ENCODE data around the gene TAP2. TPM values are rescaled to one million over a fixed set of nuclear protein-coding genes. Genes with fewer than 3 reads are reported as not detected.

The TAP2 gene
- total and polyA plus RNA-seq, 2 experiments from 2014 or later: 2.1 to 2.6 TPM

DNA sequence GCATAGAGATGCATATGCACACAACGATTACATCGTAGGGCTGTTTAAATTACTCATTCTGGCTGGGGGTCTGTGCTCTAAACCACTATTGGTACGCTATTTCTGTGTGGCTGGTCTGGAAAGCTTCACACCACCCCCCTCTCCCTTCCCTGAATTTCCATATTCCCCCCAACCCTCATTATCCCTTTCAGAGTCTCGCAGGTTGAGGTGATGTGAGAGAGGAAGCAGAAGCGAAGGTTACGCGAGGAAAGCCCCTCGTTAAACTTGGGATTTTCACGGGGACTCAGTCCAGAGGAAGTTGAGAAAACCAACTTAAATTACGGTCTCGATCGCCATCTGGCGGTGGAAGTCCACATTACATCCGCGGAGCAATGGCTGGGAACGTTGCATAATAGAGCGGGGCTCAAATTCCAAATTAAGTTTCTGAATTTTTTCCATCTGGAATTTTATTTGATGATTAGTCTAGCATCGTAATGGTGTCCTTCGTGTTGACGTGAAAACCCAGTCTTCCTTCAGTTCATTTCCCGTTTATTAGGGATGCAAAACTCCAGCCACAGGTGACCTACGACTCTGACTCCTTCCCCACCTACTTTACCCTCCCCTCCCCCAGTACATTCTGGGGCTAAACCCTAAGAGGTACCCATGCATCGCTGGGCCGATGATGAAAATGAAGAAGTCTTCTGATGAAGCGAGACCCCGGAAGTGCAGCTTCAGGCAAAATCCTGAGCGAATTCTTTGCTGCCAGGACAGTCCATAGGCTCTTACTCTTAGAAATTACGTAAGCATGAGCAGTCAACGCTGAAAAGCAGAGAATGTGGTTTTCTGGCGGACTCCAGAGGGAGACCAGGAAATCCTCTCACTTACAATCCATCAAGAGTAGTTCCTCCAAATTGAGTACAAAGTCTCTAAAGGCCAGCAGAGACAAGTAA, 41.4 kb downstream of the TAP2 start:
- Histone ChIP-seq H3K9me3 (ENCODE audit: low read depth) (no peaks in the 10 kb centered on the region), H3K4me3 (no peak overlapping the region), H3K27ac (no peak overlapping the region), H3K27me3 (peaks cover 13% of the 10 kb centered on the region), H3K4me1 (ENCODE audit: low read depth) (no peaks in the 10 kb centered on the region), H3K36me3 (no peaks in the 10 kb centered on the region)
- TF ChIP-seq, protein P1, sequence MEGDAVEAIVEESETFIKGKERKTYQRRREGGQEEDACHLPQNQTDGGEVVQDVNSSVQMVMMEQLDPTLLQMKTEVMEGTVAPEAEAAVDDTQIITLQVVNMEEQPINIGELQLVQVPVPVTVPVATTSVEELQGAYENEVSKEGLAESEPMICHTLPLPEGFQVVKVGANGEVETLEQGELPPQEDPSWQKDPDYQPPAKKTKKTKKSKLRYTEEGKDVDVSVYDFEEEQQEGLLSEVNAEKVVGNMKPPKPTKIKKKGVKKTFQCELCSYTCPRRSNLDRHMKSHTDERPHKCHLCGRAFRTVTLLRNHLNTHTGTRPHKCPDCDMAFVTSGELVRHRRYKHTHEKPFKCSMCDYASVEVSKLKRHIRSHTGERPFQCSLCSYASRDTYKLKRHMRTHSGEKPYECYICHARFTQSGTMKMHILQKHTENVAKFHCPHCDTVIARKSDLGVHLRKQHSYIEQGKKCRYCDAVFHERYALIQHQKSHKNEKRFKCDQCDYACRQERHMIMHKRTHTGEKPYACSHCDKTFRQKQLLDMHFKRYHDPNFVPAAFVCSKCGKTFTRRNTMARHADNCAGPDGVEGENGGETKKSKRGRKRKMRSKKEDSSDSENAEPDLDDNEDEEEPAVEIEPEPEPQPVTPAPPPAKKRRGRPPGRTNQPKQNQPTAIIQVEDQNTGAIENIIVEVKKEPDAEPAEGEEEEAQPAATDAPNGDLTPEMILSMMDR (IDR thresholded peaks at IDR 0.05; ENCODE audit: low read depth, low read length): peak; percentile 71
- DNase-seq (ENCODE audit: low read depth in 1 of 2, low spot score in 1 of 2): peak; percentile 75 to 77

DNA sequence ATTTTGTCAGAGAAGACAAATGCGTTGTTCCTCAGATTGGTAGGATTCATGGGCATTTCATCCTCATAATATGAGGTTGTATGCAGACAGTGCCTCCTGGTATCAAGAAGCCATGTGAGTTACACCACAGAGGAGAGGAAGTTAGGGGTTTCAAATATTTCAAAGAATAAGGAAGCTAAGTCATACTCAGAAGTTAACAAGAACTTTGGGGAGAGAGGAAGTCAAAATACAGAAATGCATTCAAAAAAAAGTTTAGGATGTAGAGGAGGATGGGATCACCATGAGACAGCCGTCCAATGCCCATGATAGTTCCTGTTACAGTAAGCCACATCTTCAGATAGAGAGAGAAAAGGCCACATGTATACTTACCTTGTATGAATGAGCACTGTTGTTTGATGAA, 44.0 kb downstream of the TAP2 start:
- no peaks in the 10 kb centered on the region for H3K36me3 ChIP-seq
- no peaks in the 10 kb centered on the region for H3K9me3 ChIP-seq (ENCODE audit: low read depth)
- H3K4me1 ChIP-seq (ENCODE audit: low read depth): no peaks in the 10 kb centered on the region
- H3K27me3 ChIP-seq: peaks cover 13% of the 10 kb centered on the region
- H3K4me3 ChIP-seq: no peak overlapping the region
- TF ChIP-seq, protein P1 (IDR thresholded peaks at IDR 0.05; ENCODE audit: low read depth, low read length): no peak
- H3K27ac ChIP-seq: no peak overlapping the region
- DNase-seq (ENCODE audit: low read depth in 1 of 2, low spot score in 1 of 2): no peak

DNA sequence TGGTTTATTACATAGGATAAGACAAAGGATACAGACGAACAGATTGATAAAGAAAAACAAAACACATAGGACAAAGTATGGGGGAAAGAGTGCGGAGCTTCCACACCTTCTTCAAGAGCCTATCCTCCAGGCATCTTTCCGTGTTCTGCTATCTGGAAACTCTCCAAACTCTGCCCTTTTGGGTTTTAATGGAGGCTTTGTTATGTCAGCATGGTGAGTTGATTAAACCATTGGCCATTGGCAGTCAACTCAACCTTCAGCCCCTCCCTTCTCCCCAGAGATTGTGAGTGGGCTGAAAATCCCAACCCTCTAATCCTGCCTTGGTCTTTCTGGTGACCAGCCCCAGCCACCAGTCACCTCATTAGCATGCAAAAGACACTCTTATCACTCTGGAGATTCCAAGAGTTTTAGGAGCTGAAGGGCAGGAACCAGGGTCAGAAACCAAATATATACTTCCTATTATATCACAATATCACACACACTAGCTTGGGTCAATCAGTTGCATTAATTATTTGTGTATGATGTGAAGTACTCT, 45.6 kb downstream of the TAP2 start:
- Histone ChIP-seq H3K27ac (no peak overlapping the region), H3K9me3 (ENCODE audit: low read depth) (no peaks in the 10 kb centered on the region), H3K27me3 (peaks cover 13% of the 10 kb centered on the region), H3K4me3 (no peak overlapping the region), H3K4me1 (ENCODE audit: low read depth) (no peaks in the 10 kb centered on the region), H3K36me3 (no peaks in the 10 kb centered on the region)
- TF ChIP-seq, protein P1 (IDR thresholded peaks at IDR 0.05; ENCODE audit: low read depth, low read length): no peak
- no peak for DNase-seq (ENCODE audit: low read depth in 1 of 2, low spot score in 1 of 2)

DNA sequence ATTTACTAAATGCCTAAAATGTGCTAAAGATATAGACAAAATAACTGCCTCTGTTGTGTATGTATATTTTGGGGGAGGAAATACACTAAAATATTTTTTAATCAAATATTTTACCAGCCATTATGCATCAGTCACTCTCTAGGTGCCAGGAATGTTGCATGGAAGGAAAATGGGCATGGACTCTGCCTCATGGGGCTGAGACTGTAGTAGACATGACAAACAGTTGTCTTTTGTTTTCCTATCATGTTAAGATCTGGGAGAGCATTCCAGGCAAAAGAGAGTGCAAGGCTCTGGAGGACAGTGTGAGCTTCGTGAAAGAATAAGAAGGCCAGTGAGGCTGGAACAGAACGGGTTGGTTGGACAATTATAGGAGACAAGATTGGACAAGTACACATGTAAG, 48.2 kb downstream of the TAP2 start:
- TF ChIP-seq, protein P1 (IDR thresholded peaks at IDR 0.05; ENCODE audit: low read depth, low read length): no peak
- Histone ChIP-seq H3K36me3 (no peaks in the 10 kb centered on the region), H3K27ac (no peak overlapping the region), H3K4me1 (ENCODE audit: low read depth) (no peaks in the 10 kb centered on the region), H3K9me3 (ENCODE audit: low read depth) (no peaks in the 10 kb centered on the region), H3K4me3 (no peak overlapping the region), H3K27me3 (peaks cover 8% of the 10 kb centered on the region)
- DNase-seq (ENCODE audit: low read depth in 1 of 2, low spot score in 1 of 2): no peak

Other genes starting within 250 kb of the TAP2 start
- 0.28 and 0.63 TPM in 2 replicates for gene HLA-DRB1, start 248.9 kb downstream of the TAP2 start, total RNA-seq
- 0.74 and 1.1 TPM in 2 replicates for gene HLA-DRB1, start 248.9 kb downstream of the TAP2 start, polyA plus RNA-seq
- not detected in 2 replicates for gene HLA-DQA1, start 201.3 kb downstream of the TAP2 start, total RNA-seq
- gene HLA-DQA1, start 201.3 kb downstream of the TAP2 start, polyA plus RNA-seq: 0.27 TPM in 1 of 2 replicates, not detected in the other
- 0.18 and 7.2 TPM in 2 replicates for gene HLA-DQB1, start 172.1 kb downstream of the TAP2 start, total RNA-seq
- gene HLA-DQB1, start 172.1 kb downstream of the TAP2 start, polyA plus RNA-seq: 0.54 and 0.75 TPM in 2 replicates
- gene HLA-DQA2, start 97.3 kb downstream of the TAP2 start, total RNA-seq: not detected in 2 replicates
- not detected in 2 replicates for gene HLA-DQA2, start 97.3 kb downstream of the TAP2 start, polyA plus RNA-seq
- not detected in 2 replicates for gene HLA-DQB2, start 75.2 kb downstream of the TAP2 start, total RNA-seq
- gene HLA-DQB2, start 75.2 kb downstream of the TAP2 start, polyA plus RNA-seq: not detected in 2 replicates
- gene HLA-DOB, start 21.7 kb downstream of the TAP2 start, total RNA-seq: not detected in 2 replicates
- not detected in 2 replicates for gene HLA-DOB, start 21.7 kb downstream of the TAP2 start, polyA plus RNA-seq
- gene PSMB8, start 5.3 kb upstream of the TAP2 start, total RNA-seq: 0.21 and 0.42 TPM in 2 replicates
- gene PSMB8, start 5.3 kb upstream of the TAP2 start, polyA plus RNA-seq: 0.57 and 0.66 TPM in 2 replicates
- gene TAP1, start 15.0 kb upstream of the TAP2 start, total RNA-seq: 6.8 and 11.6 TPM in 2 replicates
- 11.2 and 12.6 TPM in 2 replicates for gene TAP1, start 15.0 kb upstream of the TAP2 start, polyA plus RNA-seq
- 2.0 and 4.5 TPM in 2 replicates for gene PSMB9, start 15.5 kb upstream of the TAP2 start, total RNA-seq
- gene PSMB9, start 15.5 kb upstream of the TAP2 start, polyA plus RNA-seq: 5.9 and 11.0 TPM in 2 replicates
- gene HLA-DMB, start 102.3 kb upstream of the TAP2 start, total RNA-seq: not detected in 2 replicates
- gene HLA-DMB, start 102.3 kb upstream of the TAP2 start, polyA plus RNA-seq: not detected in 2 replicates
- gene HLA-DMA, start 114.4 kb upstream of the TAP2 start, total RNA-seq: 1.8 and 2.9 TPM in 2 replicates
- 3.7 and 6.9 TPM in 2 replicates for gene HLA-DMA, start 114.4 kb upstream of the TAP2 start, polyA plus RNA-seq
- 167 and 232 TPM in 2 replicates for gene BRD2, start 129.9 kb upstream of the TAP2 start, total RNA-seq
- gene BRD2, start 129.9 kb upstream of the TAP2 start, polyA plus RNA-seq: 137 and 166 TPM in 2 replicates
- 0.25 and 0.74 TPM in 2 replicates for gene HLA-DOA, start 170.9 kb upstream of the TAP2 start, total RNA-seq
- gene HLA-DOA, start 170.9 kb upstream of the TAP2 start, polyA plus RNA-seq: 0.57 TPM in 1 of 2 replicates, not detected in the other
- gene HLA-DPA1, start 234.9 kb upstream of the TAP2 start, total RNA-seq: 0.21 and 1.1 TPM in 2 replicates
- 1.2 and 1.9 TPM in 2 replicates for gene HLA-DPA1, start 234.9 kb upstream of the TAP2 start, polyA plus RNA-seq
- gene HLA-DPB1, start 237.3 kb upstream of the TAP2 start, total RNA-seq: 14.3 and 26.1 TPM in 2 replicates
- gene HLA-DPB1, start 237.3 kb upstream of the TAP2 start, polyA plus RNA-seq: 8.6 and 11.1 TPM in 2 replicates

Data from cardiac muscle cell (in vitro differentiated cells and primary cell).